GM18499 (cell line): ENCODE results near the gene INTS7.
"Not testable (repeated sequence)": the region's sequence is repeated elsewhere in the genome, so short reads cannot be mapped to it uniquely, and the experiment has no call there.

ENCODE experiments used
- ATAC-seq: cut with Tn5 transposase; IDR thresholded peaks from one replicate; pipeline ENCODE4 v1.9.1; 2021; ENCODE audit warnings: moderate number of reproducible peaks; ENCODE audit not compliant: insufficient read depth, unreplicated experiment

INTS7 gene

GRCh38 chr1:211937422-211937821 is 97.9 kb downstream of the INTS7 start:
- ATAC-seq: not testable (repeated sequence)

GRCh38 chr1:211935448-211935970 is 99.8 kb downstream of the INTS7 start:
- ATAC-seq: peak; percentile 67

- no peak for ATAC-seq
Measured at GRCh38 chr1:211933946-211934714, 101.2 kb downstream of the INTS7 start.

GRCh38 chr1:211932933-211933254 is 102.5 kb downstream of the INTS7 start:
- no peak for ATAC-seq

GRCh38 chr1:211932231-211932932 is 103.0 kb downstream of the INTS7 start:
- no peak for ATAC-seq

GRCh38 chr1:211929683-211930082 is 105.7 kb downstream of the INTS7 start:
- ATAC-seq: no peak

- ATAC-seq: no peak
Measured at GRCh38 chr1:211928993-211929637, 106.2 kb downstream of the INTS7 start.

- no peak for ATAC-seq
Measured at GRCh38 chr1:211928290-211928801, 107.0 kb downstream of the INTS7 start.

- no peak for ATAC-seq
Measured at GRCh38 chr1:211925016-211925415, 110.3 kb downstream of the INTS7 start.

- ATAC-seq: no peak
Measured at GRCh38 chr1:211924256-211924655, 111.1 kb downstream of the INTS7 start.

GRCh38 chr1:211923095-211923494 is 112.3 kb downstream of the INTS7 start:
- ATAC-seq: no peak

- ATAC-seq: no peak
Measured at GRCh38 chr1:211921579-211922095, 113.7 kb downstream of the INTS7 start.

- ATAC-seq: no peak
Measured at GRCh38 chr1:211920602-211921226, 114.6 kb downstream of the INTS7 start.

- ATAC-seq: no peak
Measured at GRCh38 chr1:211920141-211920572, 115.2 kb downstream of the INTS7 start.

GRCh38 chr1:211918843-211919414 is 116.4 kb downstream of the INTS7 start:
- no peak for ATAC-seq

GRCh38 chr1:211916458-211916857 is 118.9 kb downstream of the INTS7 start:
- not testable (repeated sequence) for ATAC-seq

- no peak for ATAC-seq
Measured at GRCh38 chr1:211915924-211916323, 119.4 kb downstream of the INTS7 start.

GRCh38 chr1:211912844-211913432 is 122.4 kb downstream of the INTS7 start:
- ATAC-seq: no peak

GRCh38 chr1:211912038-211912437 is 123.3 kb downstream of the INTS7 start:
- no peak for ATAC-seq
